ENCODE measurements around the gene FNBP1L.

DNA sequence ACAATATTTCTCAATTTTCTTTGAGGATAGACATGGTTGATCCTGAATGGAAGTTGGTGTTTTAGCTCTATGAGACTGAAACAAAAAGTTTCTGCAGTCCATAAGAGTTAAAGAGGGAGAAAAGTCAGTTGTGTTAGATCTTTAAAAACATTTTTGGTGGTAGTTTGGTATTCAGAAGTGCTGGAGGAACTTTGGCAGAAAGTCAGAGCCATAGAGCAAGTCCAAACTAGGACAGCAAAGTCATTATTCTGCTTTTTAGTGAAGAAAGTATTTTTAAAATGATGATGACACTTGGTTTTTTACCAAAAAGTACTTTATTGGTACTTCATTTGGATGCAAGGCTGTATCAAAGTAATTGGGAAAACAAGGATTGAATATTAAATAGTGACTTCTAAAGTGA is 41.8 kb downstream of the FNBP1L start:
- TF ChIP-seq EP300 (IDR thresholded peaks at IDR 0.05) (no peak), POLR2A (IDR thresholded peaks at IDR 0.05) (no peak)
